Colon (tissue), 2 donors: ENCODE results near the gene EFCAB8.

Source experiments
- FAIRE-seq: peaks from 2 replicates; lab custom pipeline; 2012; peaks lifted over from hg19 to GRCh38; lab: Jason Lieb, UNC
- donor health status: control.
- donor health status: control.

EFCAB8 gene

DNA sequence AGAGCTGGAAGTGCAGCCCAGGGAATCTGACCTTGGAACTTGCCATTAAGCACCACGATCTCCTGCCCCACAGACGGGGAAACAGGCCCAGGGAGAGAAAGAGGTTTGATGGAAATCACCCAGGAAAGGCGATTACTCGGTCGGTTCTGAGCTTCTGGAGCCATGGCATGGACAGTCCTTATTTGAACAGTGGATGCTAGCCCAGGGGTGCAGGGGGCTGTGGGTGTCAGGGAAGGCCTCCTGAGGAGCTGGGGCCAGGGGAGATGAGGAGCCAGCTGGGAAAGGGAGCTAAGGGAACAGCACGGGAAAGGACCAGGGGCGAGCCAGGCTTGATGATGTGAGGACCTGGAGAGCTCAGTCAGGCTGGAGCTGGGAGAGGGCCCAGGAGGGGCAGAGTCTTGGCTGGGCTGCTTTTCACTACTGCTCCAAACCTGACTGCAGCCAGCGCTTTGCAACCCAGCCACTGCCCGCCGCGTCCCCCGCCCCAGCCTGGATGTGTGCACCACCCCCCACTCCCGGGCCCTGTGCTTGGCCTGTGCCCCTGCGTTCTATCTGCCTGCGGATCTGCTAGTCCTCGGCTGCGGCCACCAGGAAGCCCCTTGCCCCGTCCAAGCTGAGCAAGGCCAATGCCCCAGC lies 127.7 kb downstream of the EFCAB8 start:
- FAIRE-seq, result no peak

DNA sequence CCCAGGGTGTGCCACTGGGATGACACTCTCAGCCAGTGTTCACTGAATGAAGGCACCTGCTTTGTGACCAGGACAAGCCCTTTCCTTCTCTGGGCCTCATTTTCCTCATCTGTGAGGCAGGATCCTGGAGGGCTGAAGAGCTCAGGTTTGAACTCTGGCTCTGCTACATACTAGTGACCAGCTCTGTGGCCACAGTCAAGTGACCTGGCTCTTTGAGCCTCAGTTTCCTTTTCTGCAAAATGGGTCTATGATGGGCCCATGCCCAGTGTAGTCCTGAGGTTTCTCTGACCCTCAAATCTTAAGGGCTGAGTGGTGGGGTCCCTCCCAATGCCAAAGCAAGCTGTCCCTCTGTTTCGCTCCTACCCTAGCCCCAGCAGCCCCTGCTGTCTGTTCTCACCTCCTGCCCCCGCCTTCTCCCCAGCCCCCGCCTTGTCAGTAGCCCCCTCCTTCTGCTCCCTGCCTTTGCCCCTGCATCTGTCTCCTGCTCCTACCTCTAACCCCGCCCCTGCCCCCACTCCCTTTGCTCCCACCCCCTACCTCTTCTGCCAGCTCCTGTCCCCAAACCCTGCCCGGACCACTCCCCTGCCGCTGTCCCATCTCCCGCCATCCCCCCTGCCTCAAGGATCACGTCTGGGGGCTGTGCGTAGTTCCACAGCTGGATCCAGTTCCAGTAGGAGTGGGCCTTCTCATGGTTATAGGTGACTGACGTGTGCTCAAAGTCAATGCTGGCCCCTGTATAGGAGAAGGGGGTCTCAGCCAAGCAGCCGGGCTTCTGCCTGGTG lies 128.5 kb downstream of the EFCAB8 start:
- FAIRE-seq, result no peak

DNA sequence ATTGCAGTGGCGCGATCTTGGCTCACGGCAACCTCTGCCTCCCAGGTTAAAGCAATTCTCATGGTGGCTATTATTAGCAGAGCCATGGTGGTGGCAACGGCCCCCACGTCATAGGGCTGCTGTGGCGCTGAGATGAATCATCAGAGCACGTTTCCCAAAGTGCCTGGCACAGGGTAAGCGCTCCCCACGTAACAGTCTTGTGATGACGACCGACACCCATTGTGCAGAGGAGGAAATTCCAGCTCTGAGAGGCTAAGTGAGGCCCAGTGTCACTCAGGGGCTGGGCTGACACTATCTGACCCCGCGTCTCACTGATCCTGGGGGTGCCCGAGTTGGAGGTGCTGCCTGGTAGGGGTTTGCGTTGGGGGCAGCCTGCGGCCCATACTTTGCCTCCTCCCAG lies 129.3 kb downstream of the EFCAB8 start:
- no peak for FAIRE-seq

DNA sequence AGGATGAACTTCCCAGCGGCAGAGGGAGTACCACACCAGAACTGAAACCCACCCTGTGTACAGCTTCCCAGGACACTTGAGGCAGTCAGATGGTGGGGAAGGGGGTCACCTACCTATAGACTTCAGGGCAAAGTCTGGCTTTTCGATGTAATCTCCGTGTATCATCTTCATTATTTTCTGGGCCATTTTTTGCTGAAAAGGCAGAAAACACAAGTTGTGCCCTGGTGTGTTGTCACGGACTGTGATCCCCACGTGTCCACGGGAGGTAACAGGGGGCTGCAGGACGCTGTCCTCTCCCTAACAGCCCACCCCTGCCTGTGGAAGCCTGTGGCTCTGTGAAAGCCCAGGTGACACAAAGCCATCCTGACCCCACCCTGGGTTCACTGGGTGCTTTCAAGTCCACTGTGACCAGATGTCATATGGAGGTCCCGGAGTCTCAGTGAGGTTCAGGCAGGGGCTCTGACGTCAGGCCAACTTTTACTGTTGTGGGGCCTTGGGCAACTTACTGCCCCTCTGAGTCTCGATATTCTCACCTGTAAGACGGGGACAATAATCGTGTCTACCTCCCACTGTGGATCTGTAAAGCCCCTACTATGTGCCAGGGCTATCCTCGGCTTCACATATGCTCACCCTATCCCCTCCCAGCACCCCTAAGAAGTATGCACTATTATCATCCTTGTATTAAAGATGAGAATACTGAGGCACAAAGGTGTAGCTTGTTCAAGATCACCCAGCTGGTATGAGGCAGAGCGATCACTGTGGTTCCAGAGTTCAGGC lies 131.0 kb downstream of the EFCAB8 start:
- no peak for FAIRE-seq

DNA sequence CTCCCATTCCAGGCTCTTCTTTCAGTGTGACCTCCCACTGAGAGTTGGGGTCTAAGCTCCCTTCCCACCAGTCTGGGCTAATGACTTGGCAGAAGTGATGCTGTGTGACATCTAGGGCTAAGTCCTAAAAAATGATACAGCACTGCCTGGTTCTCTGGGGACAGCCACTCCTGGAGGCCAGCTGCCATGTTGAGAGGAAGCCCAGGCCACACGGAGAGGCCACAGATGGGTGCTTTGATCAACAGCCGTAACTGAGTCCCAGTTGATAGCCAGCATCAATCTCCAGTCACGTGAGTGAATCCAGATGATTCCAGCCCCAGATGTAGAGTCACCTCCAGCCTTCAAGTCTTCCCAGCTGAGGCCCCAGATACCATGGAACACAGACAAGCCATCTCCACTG lies 131.7 kb downstream of the EFCAB8 start:
- FAIRE-seq, result no peak

DNA sequence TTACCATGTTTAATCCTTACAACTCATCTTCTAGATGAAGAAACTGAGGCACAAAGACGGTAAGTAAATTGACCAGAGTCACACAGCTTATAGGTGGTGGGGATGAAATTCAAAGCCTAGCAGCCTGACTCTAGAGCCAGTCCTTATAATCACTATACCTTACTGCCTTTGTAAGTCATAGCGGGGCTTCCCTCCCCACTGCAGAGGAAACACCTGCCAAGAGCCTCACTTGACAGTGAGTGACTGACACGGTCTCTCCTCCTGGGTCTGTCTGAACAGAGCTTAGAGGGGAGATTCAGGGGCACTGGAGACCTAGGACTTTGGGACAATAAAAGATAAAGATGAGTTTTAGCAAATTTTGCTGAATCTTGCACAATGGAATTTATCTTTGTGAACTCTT lies 132.7 kb downstream of the EFCAB8 start:
- FAIRE-seq, result no peak

DNA sequence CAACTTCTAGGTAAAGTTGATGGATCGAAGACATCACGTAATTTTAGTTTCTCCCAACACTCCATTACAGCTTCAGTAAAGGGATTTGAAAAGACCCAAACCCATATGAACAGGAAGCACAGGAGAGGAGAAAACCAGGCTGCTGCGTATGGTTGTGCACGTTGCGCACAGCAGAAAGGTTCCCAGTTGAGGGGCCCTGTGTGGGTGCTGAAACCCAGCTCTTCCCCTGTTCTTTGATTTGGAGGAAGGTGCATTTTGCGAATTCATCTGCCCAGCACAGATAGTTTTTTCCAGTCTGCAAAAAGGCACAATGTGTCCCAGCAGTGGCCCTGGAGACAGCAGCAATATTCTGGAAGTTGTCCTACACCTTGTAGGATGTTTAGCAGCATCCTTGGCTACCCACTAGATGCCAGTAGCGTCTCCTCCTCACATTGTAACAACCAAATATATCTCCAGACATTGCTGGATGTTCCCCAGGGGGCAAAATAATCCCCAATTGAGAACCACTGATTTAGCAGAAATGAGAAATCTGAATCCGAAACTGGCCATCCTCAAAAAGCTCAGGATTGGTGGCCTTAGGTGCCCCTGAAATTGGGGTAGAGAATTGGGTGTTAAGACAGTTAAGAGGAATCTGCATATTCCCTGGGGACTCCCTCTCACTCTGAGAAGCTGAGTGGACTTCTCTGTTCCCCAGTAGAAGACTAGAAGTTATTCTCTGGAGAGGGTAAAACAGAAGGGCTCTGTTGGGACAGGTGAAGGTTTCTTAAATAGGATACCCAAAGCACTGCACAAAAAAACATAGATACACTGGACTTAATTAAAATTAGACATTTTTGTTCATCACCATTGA lies 133.3 kb downstream of the EFCAB8 start:
- no peak for FAIRE-seq

DNA sequence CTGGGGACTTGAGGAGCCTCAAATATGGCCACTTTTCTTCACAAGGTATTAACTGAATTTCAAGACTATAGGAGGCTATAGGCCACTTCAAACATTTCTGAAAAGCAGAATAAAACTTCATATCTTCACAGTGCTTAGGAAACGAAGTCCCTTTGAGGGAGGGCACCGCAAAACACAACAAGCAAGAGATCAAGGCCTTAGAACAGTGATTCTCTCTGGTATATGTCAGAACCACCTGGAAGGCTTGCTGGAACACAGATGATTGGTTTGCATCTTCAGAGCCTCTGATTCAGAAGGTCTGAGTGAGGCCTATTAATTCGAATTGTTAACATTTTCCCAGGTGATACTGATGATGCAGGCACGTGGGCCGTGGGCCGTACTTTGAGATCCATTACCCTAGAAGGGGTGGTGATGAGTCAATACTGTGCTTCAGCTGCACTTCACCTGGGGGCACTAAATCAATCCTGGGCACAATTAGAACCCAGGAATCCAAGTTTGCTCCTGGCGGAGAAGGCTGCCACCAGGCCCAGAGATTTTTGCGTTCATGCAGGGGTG lies 134.8 kb downstream of the EFCAB8 start:
- FAIRE-seq, result no peak

DNA sequence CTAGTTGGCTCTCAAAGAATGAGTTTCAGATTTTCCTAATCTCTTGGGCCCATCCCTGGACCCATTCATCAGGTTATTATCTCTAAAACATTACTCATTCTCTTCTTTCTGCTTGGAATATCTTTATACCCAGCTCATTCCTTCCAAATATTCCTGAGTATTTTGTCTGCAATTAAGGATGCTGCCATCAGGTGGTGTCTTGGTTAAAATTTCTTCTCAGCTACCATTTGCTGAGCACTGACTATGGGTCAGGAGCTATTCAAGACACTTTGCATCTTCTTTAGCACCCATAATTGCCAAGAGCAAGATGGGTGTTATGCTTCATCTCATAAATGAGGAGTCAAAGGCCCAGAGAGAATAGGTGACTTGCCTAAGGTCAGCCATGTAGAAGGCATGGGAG lies 137.1 kb downstream of the EFCAB8 start:
- no peak for FAIRE-seq

DNA sequence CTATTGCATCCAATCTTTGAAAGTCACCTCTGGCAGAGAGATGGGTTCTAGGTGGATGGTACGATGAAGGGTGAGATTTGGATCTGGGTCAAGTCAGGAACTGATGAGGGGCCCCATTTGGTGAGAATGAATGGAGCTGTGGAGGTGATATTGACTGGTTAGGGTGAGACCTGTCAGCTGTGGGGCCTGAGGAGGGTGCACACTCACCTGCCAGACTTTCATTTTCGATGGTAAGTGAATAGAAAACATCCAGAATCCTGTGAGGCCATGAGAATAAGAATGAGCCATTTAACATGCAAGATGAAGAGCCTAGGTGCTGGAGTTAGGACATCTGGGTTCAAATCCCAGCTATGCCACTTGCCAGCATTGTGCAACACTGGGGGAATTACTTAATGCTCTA lies 138.7 kb downstream of the EFCAB8 start:
- FAIRE-seq, result no peak

DNA sequence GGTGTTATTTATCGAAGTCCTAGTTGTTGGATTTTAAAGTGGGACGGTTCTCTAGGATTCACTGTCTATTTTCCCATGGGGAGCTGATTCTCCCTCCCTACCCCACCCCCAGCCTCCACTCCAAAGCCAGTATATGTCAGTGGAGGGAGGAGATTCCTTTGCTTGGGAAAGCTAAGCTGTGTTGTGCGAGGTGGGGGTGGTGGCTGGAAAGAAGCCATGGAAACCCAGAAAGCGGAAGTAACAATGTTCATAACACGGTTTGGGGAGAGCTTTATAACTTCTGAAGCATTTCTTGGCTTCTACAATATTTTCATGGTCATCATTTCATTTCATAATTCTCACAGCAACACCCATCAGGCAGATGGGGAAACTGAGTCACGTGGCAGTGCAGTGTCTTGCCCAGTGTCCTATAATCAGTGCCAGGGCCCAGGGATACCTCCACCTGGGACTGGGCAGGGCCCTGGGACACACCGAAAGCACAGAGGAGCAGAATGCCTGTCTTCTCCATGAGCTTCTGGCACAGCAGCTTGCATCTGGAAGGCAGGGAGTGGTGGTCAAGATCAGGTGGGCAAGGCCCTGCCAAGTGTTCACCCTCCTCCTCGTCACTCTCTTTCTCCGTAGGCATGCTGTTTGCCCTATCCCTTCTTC lies 141.0 kb downstream of the EFCAB8 start:
- FAIRE-seq, result no peak

DNA sequence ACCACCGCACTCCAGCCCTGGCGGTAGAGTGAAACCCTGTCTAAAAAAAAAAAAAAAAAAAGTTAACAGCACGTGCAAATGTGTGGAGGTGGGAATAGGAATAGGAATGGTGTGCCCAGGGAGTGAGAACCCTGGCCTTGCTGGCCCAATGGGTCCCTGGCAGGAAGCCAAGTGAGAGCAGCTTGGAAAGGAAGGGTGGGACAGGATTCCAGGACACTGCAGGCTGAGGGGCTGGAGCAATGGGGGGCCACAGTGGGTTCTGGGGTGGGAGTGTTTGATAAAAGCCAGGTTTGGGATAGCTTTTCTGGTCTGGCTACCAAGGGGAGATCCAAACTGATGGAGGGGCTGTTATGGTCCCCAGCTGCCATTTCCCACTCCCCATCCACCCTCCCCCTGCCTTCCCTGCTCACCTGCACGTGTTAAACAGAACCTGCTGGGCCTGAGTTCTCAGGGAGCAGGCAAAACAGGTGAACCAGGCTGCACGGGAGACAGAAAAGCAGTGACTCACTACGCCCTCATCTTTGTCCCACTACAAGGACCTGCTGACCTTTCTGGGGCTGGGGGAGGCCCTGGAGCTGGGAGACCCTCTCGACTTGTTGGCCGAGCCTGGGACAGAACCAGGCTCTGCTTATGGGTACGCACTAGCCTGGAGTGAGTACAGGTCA lies 142.2 kb downstream of the EFCAB8 start:
- no peak for FAIRE-seq

DNA sequence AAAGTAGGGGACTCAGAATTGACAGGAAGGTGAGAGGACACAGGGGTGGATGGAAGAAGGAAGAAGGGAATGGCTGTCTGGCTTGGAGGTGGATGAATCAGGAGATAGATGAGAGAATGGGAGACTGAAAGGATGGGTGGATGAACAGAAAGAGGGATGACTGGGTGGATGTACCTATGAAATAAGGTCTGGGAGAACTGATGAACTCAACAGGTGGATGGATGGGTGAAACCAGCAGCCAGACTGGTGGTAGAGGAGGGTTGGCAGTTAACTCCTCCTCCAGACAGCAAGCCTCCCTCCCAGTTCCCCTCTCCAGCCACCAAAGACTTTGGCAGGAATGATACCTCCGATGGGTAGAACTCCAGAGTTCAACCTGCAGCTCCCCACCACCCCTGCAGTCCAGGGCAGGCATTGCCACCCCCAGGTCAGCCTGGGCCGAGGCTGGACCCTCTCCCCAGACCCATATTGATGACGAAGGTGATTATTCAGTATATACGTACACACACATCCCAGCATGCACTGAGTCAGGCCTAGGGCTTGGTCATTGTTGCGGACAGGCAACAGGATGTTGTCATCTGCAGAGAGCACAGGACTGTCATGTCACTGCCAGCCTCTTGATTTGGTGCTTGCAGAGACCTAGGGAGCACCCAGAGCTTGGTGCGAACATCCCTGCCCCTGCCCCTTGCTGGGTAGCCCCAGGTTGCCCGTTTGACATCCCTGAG lies 143.5 kb downstream of the EFCAB8 start:
- FAIRE-seq, result no peak

DNA sequence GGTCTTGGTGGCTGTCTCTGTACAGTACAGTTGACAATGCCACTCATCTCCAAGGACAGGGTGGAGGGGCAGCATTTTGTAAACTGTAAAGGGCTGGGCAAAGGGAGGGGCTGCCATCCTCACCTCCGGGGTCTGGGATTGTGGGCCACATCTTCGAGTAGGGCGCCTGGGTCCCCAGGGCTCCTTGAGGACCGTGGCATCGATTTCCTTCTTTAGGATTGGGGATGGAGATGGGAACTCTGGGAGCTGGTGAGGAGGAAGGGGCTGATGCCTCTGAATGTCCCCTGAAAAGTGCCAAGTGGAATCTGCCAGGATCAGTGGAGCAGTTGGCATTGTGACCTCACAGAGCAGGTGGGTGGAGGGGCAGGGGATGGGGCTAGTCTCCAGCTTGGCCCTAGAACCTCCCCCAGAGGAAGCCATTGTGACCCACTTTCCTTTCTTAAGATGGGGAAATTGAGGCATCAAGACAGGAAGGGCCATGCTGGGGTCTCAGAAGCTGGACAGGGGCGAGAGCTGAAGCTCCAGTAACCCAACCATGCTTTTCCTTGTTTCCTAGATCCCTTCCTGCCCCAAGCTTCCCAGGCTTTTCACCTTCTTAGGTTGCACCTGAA lies 145.5 kb downstream of the EFCAB8 start, which contains the start of gene SUN5:
TSS of gene SUN5 (minus strand) at position 293 of the 611 bp plus-strand sequence. CDS start at position 200, 93 bp downstream.
- FAIRE-seq, result no peak

DNA sequence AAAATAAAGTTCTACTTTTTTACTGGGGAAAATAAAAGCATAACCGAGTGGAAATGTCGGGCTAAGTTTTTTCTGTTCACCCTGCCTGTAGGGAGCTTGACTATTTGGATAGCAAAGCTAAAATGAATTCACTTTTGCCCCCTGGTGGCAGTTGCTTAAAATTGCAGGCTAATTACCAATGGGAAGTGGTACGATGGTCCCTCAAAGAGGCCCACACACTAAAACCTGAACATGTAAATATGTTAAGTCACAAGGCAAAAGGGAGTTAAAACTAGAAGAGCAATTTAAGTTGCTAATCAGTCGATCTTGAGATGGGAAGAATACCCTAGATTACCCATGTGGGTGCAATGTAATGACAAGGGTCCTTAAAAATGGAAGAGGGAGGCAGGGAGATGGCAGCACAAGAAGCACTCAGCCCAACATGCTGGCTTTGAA lies 146.4 kb downstream of the EFCAB8 start:
- no peak for FAIRE-seq

DNA sequence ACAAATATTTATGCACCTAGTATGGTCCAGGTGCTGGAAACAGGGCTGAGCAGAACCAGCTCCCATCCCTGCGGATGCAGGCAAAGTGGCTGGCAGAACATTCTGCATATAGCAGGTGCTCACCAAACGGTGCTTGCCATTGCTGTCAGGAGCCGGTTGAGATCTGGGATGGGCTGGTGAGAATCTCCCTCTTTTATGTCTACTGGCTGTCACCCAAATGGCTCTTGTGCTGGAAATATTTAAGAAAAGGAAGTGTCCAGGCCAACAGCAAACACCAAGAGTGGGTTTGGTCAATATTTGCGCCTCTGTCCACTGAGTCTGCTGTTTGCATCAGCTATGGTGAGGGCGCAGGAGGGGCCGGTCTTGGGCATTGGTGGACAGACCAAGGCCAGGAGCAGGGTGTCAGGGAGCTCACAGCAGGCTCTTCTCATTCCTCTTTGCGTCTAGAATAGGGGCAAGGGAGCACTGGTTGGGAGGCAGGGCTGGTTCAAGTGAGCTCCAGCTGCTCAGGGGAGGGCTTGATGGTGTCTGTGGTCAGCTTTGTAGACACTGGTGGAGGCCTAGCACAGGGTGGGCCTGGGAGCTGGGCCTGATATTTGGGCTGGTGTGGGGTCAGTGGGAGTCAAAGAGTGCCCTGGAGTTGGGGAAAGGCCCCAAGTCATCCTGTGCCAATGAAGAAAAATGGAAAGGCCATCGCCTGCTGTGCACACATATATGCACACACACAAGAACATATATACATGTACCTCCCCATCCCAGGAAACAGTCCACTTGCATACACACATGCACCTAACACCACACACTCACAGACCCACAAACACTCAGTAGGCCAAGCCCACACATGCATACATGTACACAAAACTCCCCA lies 147.4 kb downstream of the EFCAB8 start:
- FAIRE-seq, result no peak

DNA sequence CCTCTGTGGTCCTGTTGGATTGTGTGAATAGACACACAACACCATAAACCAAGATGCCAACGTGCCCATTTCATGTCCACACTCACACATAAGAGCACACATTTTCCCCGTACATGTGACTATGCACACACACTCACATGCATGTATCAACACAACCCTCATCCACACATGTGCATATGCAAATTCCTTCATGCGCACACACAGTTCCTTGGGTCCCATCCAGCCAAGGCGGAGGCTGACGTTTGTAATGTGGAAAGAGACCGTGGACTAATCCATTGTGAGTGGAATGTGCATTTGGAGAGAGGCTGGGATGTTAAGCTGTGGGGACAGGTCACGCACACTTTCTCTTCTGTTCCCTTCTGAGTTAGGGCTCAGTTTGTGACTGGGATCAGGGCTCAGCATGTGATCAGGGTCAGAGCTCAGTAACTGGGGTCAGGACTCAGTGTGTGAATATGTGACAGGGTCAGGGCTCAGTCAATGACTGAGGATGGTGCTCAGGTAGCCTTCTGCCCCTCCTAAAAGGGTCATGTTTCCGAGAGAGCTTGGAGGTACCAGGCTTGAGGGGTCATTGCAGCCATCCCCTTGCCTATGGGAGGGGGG lies 148.2 kb downstream of the EFCAB8 start:
- no peak for FAIRE-seq
